HUES64 (cell line): ENCODE data around the gene LSM6.

Experiments used
- H3K27ac ChIP-seq: 2 replicates; pipeline ENCODE4 v1.7.0; 2013; ENCODE audit warnings: low read depth, low read length, inconsistent platforms
- H3K27me3 ChIP-seq: 2 replicates; pipeline ENCODE4 v1.6.1; 2013; ENCODE audit warnings: mild to moderate bottlenecking, low read length; ENCODE audit not compliant: insufficient read depth
- H3K36me3 ChIP-seq: 2 replicates; pipeline ENCODE4 v1.6.1; 2013; ENCODE audit warnings: mild to moderate bottlenecking, low read length; ENCODE audit not compliant: insufficient read depth
- H3K4me1 ChIP-seq: 2 replicates; pipeline ENCODE4 v1.6.1; 2013; ENCODE audit warnings: mild to moderate bottlenecking, low read length, moderate library complexity; ENCODE audit not compliant: insufficient read depth
- H3K4me3 ChIP-seq: 2 replicates; pipeline ENCODE4 v1.5.1; 2013; ENCODE audit warnings: mild to moderate bottlenecking, low read length, moderate library complexity
- H3K9ac ChIP-seq: 2 replicates; pipeline ENCODE4 v1.6.1; 2013; ENCODE audit warnings: mild to moderate bottlenecking, low read depth, low read length
- H3K9me3 ChIP-seq: 2 replicates; pipeline ENCODE4 v1.6.1; 2013; ENCODE audit warnings: low read depth, low read length; ENCODE audit not compliant: insufficient read depth
- WGBS: fragments of 150-250, 120-280 bp; methylation state at CpG from one replicate; pipeline ENCODE4 v1.1.7; 2013; ENCODE audit warnings: missing lambda C conversion rate; 5-methylcytosine and 5-hydroxymethylcytosine counted together

Gene LSM6

GRCh38 chr4:146186041-146186440 lies 10.5 kb downstream of the LSM6 start:
- Histone ChIP-seq H3K36me3 (peaks cover 75% of the 10 kb centered on the region), H3K27me3 (no peaks in the 10 kb centered on the region), H3K4me1 (no peaks in the 10 kb centered on the region), H3K4me3 (no peak overlapping the region), H3K9me3 (no peaks in the 10 kb centered on the region), H3K9ac (no peak overlapping the region), H3K27ac (no peak overlapping the region)
- 95% methylated on average over 4 of the region's 4 CpGs for WGBS

- H3K27me3 ChIP-seq: no peaks in the 10 kb centered on the region
- H3K4me1 ChIP-seq: no peaks in the 10 kb centered on the region
- peaks cover 81% of the 10 kb centered on the region for H3K36me3 ChIP-seq
- no peak overlapping the region for H3K9ac ChIP-seq
- no peaks in the 10 kb centered on the region for H3K9me3 ChIP-seq
- WGBS: 91% methylated on average over 3 of the region's 3 CpGs
- H3K27ac ChIP-seq: no peak overlapping the region
- H3K4me3 ChIP-seq: no peak overlapping the region
Observed at GRCh38 chr4:146186596-146186995, 11.1 kb downstream of the LSM6 start.

GRCh38 chr4:146190456-146190855 lies 14.9 kb downstream of the LSM6 start:
- no peaks in the 10 kb centered on the region for H3K27me3 ChIP-seq

GRCh38 chr4:146191766-146192458 lies 16.4 kb downstream of the LSM6 start:
- Histone ChIP-seq H3K4me1 (no peaks in the 10 kb centered on the region), H3K27ac (no peak overlapping the region), H3K36me3 (peaks cover 53% of the 10 kb centered on the region), H3K27me3 (no peaks in the 10 kb centered on the region), H3K9ac (no peak overlapping the region), H3K4me3 (no peak overlapping the region), H3K9me3 (no peaks in the 10 kb centered on the region)
- 95% methylated on average over 9 of the region's 9 CpGs for WGBS

More at GRCh38 chr4:146190456-146190855, 14.9 kb downstream of the LSM6 start:
- 95% methylated on average over 1 of the region's 2 CpGs for WGBS
- H3K4me1 ChIP-seq: no peaks in the 10 kb centered on the region
- no peak overlapping the region for H3K27ac ChIP-seq
- no peak overlapping the region for H3K4me3 ChIP-seq
- no peaks in the 10 kb centered on the region for H3K9me3 ChIP-seq
- H3K9ac ChIP-seq: no peak overlapping the region
- peaks cover 60% of the 10 kb centered on the region for H3K36me3 ChIP-seq

- Histone ChIP-seq H3K9me3 (no peaks in the 10 kb centered on the region), H3K9ac (no peak overlapping the region), H3K27me3 (no peaks in the 10 kb centered on the region), H3K4me1 (no peaks in the 10 kb centered on the region), H3K4me3 (no peak overlapping the region), H3K36me3 (peaks cover 35% of the 10 kb centered on the region), H3K27ac (no peak overlapping the region)
- 92% methylated on average over 5 of the region's 5 CpGs for WGBS
Observed at GRCh38 chr4:146193628-146194027, 18.1 kb downstream of the LSM6 start.

GRCh38 chr4:146194212-146194611 lies 18.7 kb downstream of the LSM6 start:
- Histone ChIP-seq H3K36me3 (peaks cover 30% of the 10 kb centered on the region), H3K27me3 (no peaks in the 10 kb centered on the region), H3K27ac (no peak overlapping the region), H3K9ac (no peak overlapping the region), H3K4me3 (no peak overlapping the region), H3K9me3 (no peaks in the 10 kb centered on the region), H3K4me1 (no peaks in the 10 kb centered on the region)

- no peak overlapping the region for H3K4me3 ChIP-seq
- no peak overlapping the region for H3K27ac ChIP-seq
- H3K36me3 ChIP-seq: no peaks in the 10 kb centered on the region
- H3K4me1 ChIP-seq: no peaks in the 10 kb centered on the region
- no peaks in the 10 kb centered on the region for H3K9me3 ChIP-seq
- no peaks in the 10 kb centered on the region for H3K27me3 ChIP-seq
- H3K9ac ChIP-seq: no peak overlapping the region
- WGBS: 91% methylated on average over 2 of the region's 2 CpGs
Observed at GRCh38 chr4:146202665-146203064, 27.1 kb downstream of the LSM6 start.

- Histone ChIP-seq H3K9me3 (no peaks in the 10 kb centered on the region), H3K27me3 (no peaks in the 10 kb centered on the region), H3K4me1 (no peaks in the 10 kb centered on the region), H3K4me3 (no peak overlapping the region), H3K36me3 (no peaks in the 10 kb centered on the region), H3K9ac (no peak overlapping the region), H3K27ac (no peak overlapping the region)
- 90% methylated on average over 5 of the region's 5 CpGs for WGBS
Observed at GRCh38 chr4:146207410-146207809, 31.9 kb downstream of the LSM6 start.

GRCh38 chr4:146210890-146211289 lies 35.4 kb downstream of the LSM6 start:
- Histone ChIP-seq H3K27ac (no peak overlapping the region), H3K4me3 (no peak overlapping the region), H3K9ac (no peak overlapping the region), H3K27me3 (no peaks in the 10 kb centered on the region), H3K36me3 (no peaks in the 10 kb centered on the region), H3K9me3 (no peaks in the 10 kb centered on the region), H3K4me1 (no peaks in the 10 kb centered on the region)
- 70% methylated on average over 2 of the region's 2 CpGs for WGBS

GRCh38 chr4:146211440-146211839 lies 35.9 kb downstream of the LSM6 start:
- no peaks in the 10 kb centered on the region for H3K27me3 ChIP-seq
- H3K27ac ChIP-seq: no peak overlapping the region
- no peaks in the 10 kb centered on the region for H3K9me3 ChIP-seq
- H3K9ac ChIP-seq: no peak overlapping the region
- H3K4me1 ChIP-seq: no peaks in the 10 kb centered on the region
- H3K4me3 ChIP-seq: no peak overlapping the region
- no peaks in the 10 kb centered on the region for H3K36me3 ChIP-seq
- 92% methylated on average over 6 of the region's 7 CpGs for WGBS

- H3K4me1 ChIP-seq: no peaks in the 10 kb centered on the region
- H3K36me3 ChIP-seq: no peaks in the 10 kb centered on the region
- no peaks in the 10 kb centered on the region for H3K9me3 ChIP-seq
- no peak overlapping the region for H3K4me3 ChIP-seq
- no peak overlapping the region for H3K9ac ChIP-seq
- 93% methylated on average over 9 of the region's 9 CpGs for WGBS
- H3K27ac ChIP-seq: no peak overlapping the region
- no peaks in the 10 kb centered on the region for H3K27me3 ChIP-seq
Observed at GRCh38 chr4:146212781-146213180, 37.3 kb downstream of the LSM6 start.

GRCh38 chr4:146214238-146214637 lies 38.7 kb downstream of the LSM6 start, which contains the start of gene REELD1:
Gene REELD1 (plus strand): TSS chr4:146214538. CDS start chr4:146216953, 2,415 bp downstream.
- H3K27ac ChIP-seq: no peak within 1 kb of the TSS

More at GRCh38 chr4:146214238-146214637, 38.7 kb downstream of the LSM6 start, which contains the start of gene REELD1:
- Histone ChIP-seq H3K4me3 (no peak within 1 kb of the TSS), H3K4me1 (no peaks in the 10 kb centered on the region), H3K9me3 (no peaks in the 10 kb centered on the region), H3K9ac (no peak within 1 kb of the TSS), H3K27me3 (no peaks in the 10 kb centered on the region), H3K36me3 (no peaks in the 10 kb centered on the region)
- WGBS: 95% methylated on average over 5 of the region's 5 CpGs
